SK-N-SH (cell line): ENCODE measurements around the gene ZNF358.

Source experiments
- CTCF ChIP-seq: fragments of 200-600 bp; sonication (generic); IDR thresholded peaks from 2 replicates; pipeline ENCODE4 v1.6.1; 2017; ENCODE audit warnings: antibody characterized with exemption, mild to moderate bottlenecking, moderate library complexity
- FOXJ3 ChIP-seq: sonication (generic); formaldehyde crosslinking; IDR thresholded peaks from 2 replicates; pipeline ENCODE4 v1.5.1; 2020; ENCODE audit warnings: mild to moderate bottlenecking, missing genetic modification reagents
- MAX ChIP-seq: IDR thresholded peaks from 2 replicates; pipeline ENCODE4 v1.4.0; 2012; ENCODE audit warnings: low read depth
- POLR2AphosphoS5 ChIP-seq: IDR thresholded peaks from 2 replicates; pipeline ENCODE4 v1.6.1; 2012; ENCODE audit warnings: low read depth, low read length
- SIN3A ChIP-seq: IDR thresholded peaks from 2 replicates; pipeline ENCODE4 v1.6.1; 2012; ENCODE audit warnings: low read depth, mild to moderate bottlenecking, low read length, moderate library complexity, borderline replicate concordance
- USF2 ChIP-seq: fragments of 150-350 bp; IDR thresholded peaks from 2 replicates; pipeline ENCODE4 v1.6.1; 2017; ENCODE audit warnings: antibody characterized with exemption, low read length, low read depth, borderline replicate concordance

- TF ChIP-seq CTCF, result no peak
- TF ChIP-seq POLR2AphosphoS5, result no peak
- no peak for TF ChIP-seq FOXJ3 (CRISPR knock-in tag)
- TF ChIP-seq MAX, result no peak
- no peak for TF ChIP-seq USF2
- no peak for TF ChIP-seq SIN3A
Observed at GRCh38 chr19:7561325-7561724, 45.4 kb downstream of the ZNF358 start.
